Measurements from ENCODE around the gene ZSWIM8.
"Not testable (repeated sequence)": the region's sequence is repeated elsewhere in the genome, so short reads cannot be mapped to it uniquely, and the experiment has no call there.

The ZSWIM8 gene

DNA sequence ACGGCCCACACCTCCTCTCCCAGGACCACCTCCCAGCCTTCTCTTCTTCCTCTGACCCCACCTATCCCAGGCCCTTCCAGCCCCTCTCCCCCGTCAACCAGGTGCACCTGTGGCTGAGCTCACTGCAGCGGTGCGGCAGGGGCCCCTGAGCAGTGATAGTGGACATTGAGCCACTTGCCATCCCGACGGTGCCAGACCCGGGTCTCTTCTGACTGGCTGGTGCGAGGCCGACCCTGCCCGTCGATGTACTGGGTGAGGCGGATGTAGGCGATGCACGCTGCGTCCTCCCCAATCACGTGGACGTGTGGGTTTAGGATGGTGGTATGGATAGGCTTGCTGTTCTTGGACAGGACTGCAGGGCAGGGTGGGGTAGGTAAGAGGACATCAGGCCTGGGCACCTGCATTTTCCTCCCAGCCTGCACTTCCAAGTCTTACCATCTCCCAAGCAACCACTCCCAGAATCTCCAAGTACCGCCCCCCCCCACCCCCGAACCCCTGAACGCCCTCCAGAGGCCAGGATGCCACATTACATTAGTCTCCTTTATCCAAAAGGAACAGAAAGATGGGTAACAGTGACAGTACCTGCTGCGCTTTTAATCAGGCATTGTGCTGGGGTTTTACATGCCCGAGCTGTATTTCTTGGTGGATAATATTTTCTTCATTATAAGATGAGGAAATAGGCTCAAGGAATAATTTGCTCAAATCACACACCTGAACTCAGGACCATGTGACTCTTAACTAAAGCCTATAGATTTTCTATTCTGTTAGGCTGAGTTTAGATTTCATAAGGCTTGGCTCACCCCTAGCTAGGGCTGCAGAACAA lies 29.7 kb downstream of the ZSWIM8 start:
- DNase-seq (ENCODE audit: low read depth in 2 of 2) = no peak

DNA sequence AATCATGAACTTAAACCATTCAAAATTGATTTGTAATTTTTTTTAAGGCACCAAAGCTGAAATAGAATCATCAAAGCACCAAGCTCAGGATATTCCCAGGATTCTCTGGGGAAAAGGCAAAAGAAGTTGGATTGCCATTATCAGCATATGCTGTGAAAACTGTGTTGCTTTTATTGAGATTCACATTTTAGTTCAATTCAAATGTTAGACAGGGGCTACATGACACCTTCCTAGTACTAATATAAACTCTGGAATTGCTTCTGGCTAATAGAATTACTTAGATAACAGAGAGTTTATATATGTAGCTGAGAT lies 30.3 kb downstream of the ZSWIM8 start:
- no peak for DNase-seq (ENCODE audit: low read depth in 2 of 2)

DNA sequence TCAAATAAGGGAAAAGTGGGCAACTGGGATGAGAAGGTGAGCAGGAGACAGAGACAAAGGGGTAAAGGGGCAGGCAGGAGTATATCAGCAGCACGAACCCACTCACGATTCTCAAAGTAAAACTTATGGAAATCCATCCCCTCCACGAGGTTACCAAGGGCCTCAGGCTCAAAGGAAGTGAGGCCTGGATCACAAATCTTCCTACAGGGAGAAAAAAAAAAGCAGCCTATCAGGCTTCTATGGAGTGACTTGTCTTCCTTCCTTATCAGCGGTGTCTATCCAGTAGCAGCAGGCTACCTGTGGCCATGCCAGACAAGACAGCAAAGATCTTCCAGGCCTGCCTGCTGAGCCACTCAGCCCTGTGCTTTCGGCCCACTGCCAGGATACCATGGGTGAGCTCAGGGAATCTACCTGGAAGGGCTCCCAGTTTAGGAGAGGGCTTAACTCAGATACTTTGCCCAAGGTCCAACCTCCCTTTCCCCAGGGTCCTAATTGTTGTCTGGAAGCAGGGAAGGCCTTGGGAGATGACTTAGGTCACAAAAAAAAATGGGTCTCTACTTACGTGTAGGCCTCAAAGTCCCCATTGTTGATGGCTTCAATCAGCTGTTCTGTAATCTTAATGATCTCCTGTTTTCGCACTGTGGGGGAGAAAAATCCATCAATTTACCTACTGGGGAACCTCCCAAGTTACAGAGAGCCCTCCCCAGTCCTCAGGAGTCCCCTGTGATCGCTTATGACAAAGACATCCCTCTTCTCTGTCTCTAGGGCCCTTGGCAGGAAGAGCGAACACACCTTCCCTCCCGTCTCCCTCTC lies 31.7 kb downstream of the ZSWIM8 start:
- DNase-seq (ENCODE audit: low read depth in 2 of 2) = no peak

DNA sequence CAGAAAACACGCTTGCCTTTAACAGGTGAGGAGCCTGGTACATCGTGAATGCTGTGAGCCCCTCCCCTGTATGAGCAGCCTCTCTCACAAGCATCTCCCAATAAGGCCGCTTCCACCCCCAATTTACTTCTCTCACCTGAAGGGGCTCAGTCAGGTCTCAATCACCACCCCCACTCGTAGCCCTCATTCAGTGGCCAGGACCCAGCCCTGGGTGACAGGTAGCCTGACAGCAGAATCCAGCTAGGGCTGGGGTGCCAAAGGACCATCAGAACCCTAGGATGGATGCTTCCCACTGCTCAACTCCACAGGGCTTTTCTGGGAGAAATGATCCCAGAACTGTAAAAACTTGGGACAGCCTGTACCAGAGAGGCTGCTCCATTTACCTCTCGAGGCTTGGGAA lies 32.4 kb downstream of the ZSWIM8 start:
- no peak for DNase-seq (ENCODE audit: low read depth in 2 of 2)

DNA sequence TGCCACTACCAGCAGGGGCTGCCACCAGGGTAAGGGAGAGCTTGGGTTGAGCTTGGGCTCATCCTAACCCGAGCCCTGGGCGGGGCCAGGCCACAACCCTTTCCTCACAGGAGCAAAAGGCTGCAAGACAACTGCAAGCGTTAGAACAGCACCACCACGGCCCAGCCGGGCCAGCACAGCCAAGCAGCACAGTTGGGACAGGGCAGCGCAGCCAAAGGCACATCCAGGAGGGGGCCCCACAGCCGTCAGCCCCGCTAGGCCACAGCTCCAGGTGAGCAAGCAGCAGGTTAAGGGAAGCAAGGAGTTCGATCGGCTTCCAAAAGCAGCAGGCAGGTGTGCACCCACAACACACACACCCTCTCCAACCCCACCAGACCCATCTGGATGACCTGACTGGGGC lies 33.0 kb downstream of the ZSWIM8 start:
- no peak for DNase-seq (ENCODE audit: low read depth in 2 of 2)

DNA sequence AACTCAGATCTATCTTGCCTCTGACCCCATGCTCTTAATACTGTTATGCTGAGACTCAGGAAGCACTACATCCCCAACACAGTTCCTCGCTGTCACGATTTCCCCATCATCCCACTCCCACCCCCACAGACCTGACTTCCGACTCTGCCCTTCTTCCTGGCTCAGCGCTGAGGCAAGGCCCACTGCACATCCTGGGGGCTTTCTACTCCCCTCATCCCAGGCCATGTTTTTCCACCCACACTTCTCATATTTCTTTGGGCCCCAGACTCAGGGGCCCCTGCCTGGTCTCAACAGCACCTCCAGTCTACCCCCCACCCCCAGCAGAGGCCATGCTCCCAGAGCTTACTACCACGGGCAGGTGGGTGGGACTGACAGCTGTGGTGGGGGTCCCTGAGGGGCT lies 33.7 kb downstream of the ZSWIM8 start:
- no peak for DNase-seq (ENCODE audit: low read depth in 2 of 2)

DNA sequence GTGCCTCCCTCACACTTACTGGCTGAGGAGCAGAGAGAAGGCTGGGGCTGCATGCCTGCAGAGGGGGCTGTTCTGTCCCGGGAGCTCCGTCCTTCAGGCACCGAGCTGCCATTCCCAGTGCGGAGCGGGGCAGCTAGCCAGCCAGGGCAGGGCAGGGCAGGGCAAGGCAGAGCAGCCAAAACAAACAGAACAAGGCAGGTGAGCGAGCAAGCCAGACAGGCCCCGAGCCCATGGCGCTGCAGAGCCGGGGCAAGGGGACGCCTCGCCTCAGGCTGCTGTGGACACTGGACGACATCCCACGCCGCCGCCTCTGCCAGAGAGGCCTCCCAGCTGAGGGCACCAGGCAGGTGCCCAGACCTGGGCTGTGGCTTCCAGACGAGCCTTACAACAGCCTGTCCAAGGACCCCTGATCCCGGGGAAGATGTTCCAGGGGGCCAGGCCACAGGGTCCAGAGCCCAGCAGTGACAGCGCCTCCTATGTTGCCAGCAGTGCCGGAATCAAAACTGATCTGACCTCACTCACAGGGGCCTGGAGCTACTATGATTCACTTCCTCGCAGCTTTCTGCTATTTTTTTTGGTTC lies 34.2 kb downstream of the ZSWIM8 start:
- no peak for DNase-seq (ENCODE audit: low read depth in 2 of 2)

DNA sequence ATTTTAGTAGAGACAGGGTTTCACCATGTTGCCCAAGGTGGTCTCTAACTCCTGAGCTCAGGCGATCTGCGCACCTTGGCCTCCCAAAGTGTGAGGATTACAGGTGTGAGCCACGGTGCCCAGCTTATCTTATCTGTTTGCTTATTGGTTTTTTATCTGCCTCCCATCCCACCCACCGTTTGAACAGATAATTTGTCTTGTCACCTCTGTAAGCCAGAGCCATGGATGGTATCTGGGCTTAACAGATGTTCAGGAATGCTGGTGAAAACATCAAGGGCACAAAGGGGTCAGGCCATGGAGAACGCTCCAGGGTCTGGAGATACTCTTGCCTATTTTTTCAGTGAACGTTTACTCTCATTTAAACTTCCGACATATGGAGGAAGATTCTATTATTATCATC lies 38.0 kb downstream of the ZSWIM8 start:
- no peak for DNase-seq (ENCODE audit: low read depth in 2 of 2)

DNA sequence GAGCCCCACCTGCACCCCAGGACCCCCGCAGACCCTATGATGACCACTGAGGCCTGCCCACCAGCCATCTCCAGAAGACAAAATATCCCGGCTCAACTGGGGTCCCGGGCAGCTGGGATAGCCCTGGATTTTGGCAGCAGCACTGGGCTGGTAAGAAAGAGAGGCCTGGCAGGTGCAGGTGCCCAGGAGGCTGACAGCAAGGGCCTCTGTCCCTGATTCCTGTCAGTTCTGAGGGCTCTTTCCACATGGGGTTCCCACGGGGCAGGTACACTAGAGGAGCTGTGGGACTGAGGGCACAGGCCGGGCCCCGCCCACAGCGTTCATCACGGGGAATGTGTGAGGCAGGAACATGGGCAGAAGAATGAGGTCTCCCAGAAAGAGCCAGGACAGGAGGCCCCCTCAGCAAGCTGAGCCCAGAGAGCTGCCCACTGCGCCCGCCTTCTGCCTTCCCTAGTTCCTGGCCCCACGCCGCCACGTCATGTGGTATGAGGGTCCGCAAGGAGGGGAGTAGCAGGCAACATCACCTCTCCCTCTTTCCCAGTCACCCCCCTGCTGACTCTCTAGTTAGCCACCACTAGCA lies 38.8 kb downstream of the ZSWIM8 start:
- no peak for DNase-seq (ENCODE audit: low read depth in 2 of 2)

- DNase-seq (ENCODE audit: low read depth in 2 of 2) = no peak
Measured at GRCh38 chr10:73827346-73828089, 42.1 kb downstream of the ZSWIM8 start.

DNA sequence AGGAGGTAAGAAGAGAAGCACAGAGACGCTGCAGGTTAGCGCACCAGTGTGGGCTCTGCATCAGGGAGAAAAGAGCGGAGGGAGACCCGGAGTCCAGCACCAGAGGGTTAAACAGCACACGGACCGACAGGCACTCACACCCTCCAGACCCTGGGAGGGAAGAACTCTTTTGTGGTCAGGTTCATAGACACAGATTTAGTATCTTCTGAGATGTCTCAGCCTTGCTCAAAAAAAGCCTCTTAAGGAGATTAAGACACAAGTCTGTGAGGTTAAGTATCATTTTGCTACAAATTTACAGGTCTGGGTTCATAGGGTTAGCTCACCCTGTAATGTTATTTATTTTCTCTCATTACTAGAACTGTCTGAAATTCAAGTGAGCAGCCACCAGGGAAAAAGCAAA lies 42.8 kb downstream of the ZSWIM8 start:
- no peak for DNase-seq (ENCODE audit: low read depth in 2 of 2)

DNA sequence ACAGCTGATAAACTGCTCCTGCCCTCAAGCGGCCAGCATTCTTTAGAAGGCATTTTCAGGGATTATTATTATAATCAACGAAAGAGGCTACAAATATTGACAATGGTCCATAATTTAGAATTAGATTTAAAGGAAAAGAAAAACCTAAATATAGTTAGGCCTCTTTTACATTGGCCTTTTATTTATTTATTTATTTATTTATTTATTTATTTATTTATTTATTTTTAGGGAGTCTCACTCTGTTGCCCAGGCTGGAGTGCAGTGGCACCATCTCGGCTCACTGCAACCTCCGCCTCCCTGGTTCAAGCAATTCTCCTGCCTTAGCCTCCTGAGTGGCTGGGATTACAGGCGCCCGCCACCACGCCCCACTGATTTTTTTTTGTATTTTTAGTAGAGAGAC lies 43.7 kb downstream of the ZSWIM8 start:
- not testable (repeated sequence) for DNase-seq (ENCODE audit: low read depth in 2 of 2)

DNA sequence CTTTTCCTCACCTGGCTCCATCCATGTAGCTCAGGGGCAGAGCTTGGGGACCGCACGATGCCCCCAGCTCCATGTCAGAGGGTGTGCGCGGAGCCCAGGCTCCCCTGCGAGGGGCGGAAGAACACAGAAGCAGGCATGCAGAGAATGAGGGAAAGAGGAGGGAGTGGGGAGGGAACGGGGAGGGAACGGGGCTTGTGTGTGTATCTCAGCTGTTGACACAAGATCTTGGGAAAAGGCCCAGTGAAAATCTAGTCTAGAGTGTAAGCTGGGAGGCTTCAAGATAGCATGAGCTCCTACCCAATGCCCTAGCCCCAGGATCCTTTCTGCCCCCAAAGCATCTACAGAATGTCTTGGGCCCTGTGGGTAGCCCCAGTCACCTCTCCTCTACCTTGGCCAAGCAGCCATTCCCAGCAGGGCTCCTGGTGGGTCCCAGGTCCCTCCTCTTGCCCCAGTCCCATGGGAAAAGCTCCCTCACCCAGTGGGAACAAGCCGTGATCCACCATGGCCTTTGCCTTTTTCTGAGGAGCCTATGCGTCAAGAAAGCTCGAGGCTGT lies 51.1 kb downstream of the ZSWIM8 start:
- no peak for DNase-seq (ENCODE audit: low read depth in 2 of 2)

DNA sequence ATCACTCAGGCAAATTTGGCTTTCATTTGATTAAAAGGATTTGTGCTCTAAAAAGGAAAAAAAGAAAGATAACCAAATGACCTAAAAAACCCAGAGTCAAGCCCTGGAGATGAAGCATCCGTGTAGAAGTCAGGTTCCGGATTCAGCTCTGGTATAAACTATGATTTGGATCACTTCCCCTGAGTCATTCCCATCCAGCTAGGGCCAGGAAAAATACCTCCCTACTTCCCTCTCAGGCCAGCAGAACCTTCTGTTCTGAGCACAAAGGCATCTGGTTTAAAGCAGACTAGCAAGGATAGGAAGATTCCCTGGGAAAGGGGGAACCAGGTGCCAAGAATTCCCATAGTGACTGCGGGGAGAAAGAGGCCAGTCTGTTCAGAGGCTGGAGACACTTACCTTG lies 51.7 kb downstream of the ZSWIM8 start:
- no peak for DNase-seq (ENCODE audit: low read depth in 2 of 2)

GRCh38 chr10:73838008-73838567 lies 52.7 kb downstream of the ZSWIM8 start:
- DNase-seq (ENCODE audit: low read depth in 2 of 2) = no peak

DNA sequence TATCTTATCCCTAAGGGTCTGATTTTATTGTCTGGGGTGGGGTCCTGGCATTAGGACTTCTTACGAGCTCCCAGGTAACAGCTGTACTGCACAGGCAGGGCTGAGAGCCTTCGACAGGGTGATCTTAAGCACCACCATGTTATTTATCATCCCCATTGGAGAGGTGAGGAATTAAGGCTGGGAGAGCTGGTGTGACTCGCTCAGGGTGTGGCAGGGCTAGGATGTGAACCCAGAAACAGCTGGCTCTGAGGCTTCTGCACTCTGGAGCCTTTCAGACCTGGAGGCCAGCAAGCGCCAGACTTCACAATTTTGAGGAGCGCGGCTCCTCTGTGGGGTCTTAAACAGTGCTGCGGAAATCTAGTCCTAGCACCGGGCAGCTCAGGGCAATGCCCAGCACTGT lies 53.4 kb downstream of the ZSWIM8 start:
- DNase-seq (ENCODE audit: low read depth in 2 of 2) = no peak

- no peak for DNase-seq (ENCODE audit: low read depth in 2 of 2)
Measured at GRCh38 chr10:73839276-73839966, 54.0 kb downstream of the ZSWIM8 start.

DNA sequence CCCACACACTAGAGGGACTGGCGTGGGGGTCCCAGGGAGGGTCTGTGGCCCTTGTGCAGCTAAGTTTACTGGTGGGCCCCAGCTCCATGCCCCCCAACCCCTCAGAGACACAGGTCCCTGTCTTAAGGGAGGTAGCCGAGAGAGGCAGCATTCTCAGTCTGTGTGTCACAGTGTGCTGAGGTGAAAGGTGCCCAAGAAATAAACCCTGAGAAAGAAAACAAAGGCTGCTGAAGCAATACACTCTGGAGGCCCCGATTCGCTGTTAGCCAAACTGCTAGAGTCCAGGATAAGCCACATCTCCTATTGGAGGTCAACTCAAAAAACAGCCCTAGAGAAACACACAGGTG lies 54.6 kb downstream of the ZSWIM8 start:
- DNase-seq (ENCODE audit: low read depth in 2 of 2) = no peak

GRCh38 chr10:73840403-73841060 lies 55.1 kb downstream of the ZSWIM8 start:
- DNase-seq (ENCODE audit: low read depth in 2 of 2) = no peak

DNA sequence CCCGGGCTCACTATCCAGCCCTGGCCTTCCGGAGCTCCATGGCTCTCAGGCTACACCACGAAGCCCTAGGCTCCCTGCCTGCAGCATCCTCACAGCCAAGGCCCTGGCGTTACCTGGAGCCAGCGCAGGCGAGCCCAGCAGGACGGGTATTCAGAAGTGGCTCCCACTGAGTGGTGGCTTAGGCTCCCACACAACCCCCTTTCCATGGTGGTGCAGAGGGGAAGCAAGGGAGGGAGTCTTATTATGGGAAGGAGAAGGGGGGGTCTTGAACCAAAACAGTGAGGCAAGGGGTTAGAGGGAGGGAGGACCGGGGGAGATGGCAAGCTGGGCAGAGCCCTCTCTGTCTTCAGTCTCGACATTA lies 55.6 kb downstream of the ZSWIM8 start:
- no peak for DNase-seq (ENCODE audit: low read depth in 2 of 2)

All from stimulated activated CD8-positive, alpha-beta memory T cell treated with anti-CD3 and anti-CD28 coated beads, Interleukin-15, amount 100 ng/mL, for 48 hours (primary cell).